Central memory CD8-positive, alpha-beta T cell (primary cell): ENCODE results near the gene MRPL46.
"Not testable (repeated sequence)": the region's sequence is repeated elsewhere in the genome, so short reads cannot be mapped to it uniquely, and the experiment has no call there.

Experiments used
- ATAC-seq: fragments of 150-1000 bp; cut with Tn5 transposase; replicated peaks from 2 replicates; pipeline ENCODE4 v1.10.0; 2022; ENCODE audit warnings: mild to moderate bottlenecking, moderate FRiP score, moderate number of reproducible peaks; ENCODE audit not compliant: poor library complexity, severe bottlenecking; ENCODE audit errors: extremely low read depth
- DNase-seq, 2 donors: peaks; one replicate each; pipeline ENCODE4 v3.0.0; 2021; ENCODE audit warnings: low spot score in 2 of 2
- H3K27ac Mint-ChIP-seq: one replicate; pipeline ENCODE4 v1.8.0; 2022; ENCODE audit warnings: low read depth, mild to moderate bottlenecking, moderate library complexity, mixed read lengths
- H3K27me3 Mint-ChIP-seq: one replicate; pipeline ENCODE4 v1.8.0; 2022; ENCODE audit warnings: mixed read lengths
- H3K36me3 Mint-ChIP-seq: one replicate; pipeline ENCODE4 v1.8.0; 2022; ENCODE audit warnings: mild to moderate bottlenecking, moderate library complexity, mixed read lengths; ENCODE audit not compliant: insufficient read depth
- H3K4me1 Mint-ChIP-seq: one replicate; pipeline ENCODE4 v1.8.0; 2022; ENCODE audit warnings: mixed read lengths
- H3K4me3 Mint-ChIP-seq: one replicate; pipeline ENCODE4 v1.8.0; 2022; ENCODE audit warnings: mild to moderate bottlenecking, moderate library complexity, mixed read lengths
- H3K9me3 Mint-ChIP-seq: one replicate; pipeline ENCODE4 v1.8.0; 2022; ENCODE audit warnings: mixed read lengths

MRPL46 gene

DNA sequence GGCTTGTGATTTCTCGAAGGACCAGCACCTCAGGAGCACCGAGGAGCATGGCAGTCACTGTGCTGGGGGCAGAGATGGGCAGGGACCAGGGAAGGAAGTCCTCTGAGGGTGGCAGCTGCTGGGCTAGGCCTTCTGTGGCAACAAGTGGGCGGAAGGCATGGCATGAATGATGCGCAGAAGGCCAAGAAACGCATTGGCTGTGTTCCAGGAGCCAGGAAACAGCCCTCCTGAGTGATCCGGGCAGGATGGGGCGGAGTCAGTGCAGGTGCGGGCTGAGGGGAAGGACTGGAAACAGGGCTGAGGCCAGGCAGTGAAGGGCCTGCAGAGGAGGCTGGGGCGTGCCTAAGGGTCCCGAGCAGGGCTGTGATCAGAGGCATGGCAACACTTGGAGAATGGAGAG, 24.0 kb upstream of the MRPL46 start:
- peaks cover 6% of the 10 kb centered on the region for H3K36me3 Mint-ChIP-seq
- H3K4me3 Mint-ChIP-seq, result no peak overlapping the region
- H3K27ac Mint-ChIP-seq, result no peak overlapping the region
- H3K27me3 Mint-ChIP-seq, result no peaks in the 10 kb centered on the region
- ATAC-seq, result no peak
- H3K4me1 Mint-ChIP-seq, result peaks cover 5% of the 10 kb centered on the region
- H3K9me3 Mint-ChIP-seq, result no peaks in the 10 kb centered on the region
- no peak for DNase-seq

DNA sequence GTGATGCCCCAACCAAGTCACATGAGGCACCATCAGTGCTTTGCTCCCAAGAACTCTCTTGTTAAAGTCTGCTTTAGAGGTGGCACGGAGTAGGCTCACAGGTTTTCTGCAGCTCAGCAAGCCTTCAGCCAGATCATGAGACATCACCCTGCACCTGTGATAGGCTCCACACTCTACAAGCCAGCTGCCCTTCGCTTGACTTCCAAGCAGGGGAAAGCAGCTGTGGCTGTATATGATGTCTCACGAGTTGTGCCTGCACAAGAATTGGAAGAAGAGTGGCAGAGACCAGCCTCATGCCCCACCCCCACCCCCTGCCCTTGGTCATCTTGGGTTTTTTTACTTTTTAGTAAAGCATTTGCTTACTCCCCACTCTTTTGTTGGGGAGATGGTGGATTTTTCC, 22.8 kb upstream of the MRPL46 start:
- Mint-ChIP-seq H3K27me3 (no peaks in the 10 kb centered on the region), H3K36me3 (peaks cover 4% of the 10 kb centered on the region), H3K4me1 (peaks cover 5% of the 10 kb centered on the region), H3K27ac (no peak overlapping the region), H3K9me3 (no peaks in the 10 kb centered on the region), H3K4me3 (no peak overlapping the region)
- ATAC-seq, result no peak
- no peak for DNase-seq

DNA sequence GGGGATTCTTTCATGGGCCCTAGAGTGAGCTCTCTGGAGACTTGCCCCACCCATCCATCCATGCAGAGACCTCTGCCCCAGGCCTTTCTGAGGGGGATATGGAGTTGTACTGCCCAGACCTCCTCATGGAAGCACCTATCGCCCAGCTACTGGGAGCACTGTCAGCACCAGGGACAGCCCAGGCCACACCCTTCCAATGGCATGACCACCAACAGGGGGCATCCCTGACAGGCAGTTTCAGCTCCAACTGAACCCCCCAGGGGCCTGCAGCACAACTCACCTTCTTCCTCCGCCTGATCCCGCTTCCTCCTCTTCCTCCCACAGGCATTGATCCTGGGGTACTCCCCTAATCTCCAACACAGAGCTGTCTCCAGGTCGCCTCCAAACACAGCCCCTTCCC, 22.1 kb upstream of the MRPL46 start:
- Mint-ChIP-seq H3K27ac (no peak overlapping the region), H3K4me3 (no peak overlapping the region), H3K36me3 (peaks cover 4% of the 10 kb centered on the region), H3K4me1 (peaks cover 5% of the 10 kb centered on the region), H3K27me3 (no peaks in the 10 kb centered on the region), H3K9me3 (no peaks in the 10 kb centered on the region)
- DNase-seq (no peak), ATAC-seq (no peak)

DNA sequence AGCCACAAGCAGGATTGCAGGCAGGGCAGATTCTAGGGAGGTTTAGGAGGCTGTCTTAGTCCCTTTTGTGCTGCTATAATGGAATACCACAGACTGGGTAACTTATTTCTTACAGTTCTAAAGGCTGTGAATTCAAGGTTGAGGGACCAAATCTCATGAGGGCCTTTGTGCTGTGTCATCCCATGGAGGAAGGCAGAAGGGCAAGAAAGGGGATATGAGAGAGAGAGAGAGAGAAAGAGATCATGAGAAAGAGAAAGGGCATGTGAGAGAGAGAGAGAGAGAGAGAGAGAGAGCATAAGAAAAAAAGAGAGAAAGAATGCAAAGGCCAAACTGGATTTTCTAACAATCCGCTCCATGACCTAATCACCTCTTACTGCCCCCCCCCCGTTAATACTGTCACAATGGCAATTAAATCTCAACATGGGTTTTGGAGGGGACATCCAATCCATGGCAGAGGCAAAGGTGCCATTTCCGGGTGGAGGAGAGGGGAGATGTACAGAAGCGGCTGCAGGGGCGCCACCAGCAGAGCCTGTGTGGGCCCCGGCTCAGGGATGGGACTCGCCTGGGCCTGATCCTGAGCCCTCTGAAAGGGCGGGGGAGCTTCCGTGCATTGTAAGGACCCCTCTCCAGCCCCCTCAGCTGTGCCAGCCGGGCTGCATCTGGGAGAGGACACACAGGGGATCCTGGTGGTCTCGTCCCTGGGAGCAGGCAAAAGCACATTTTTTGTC, 20.8 kb upstream of the MRPL46 start:
- H3K27ac Mint-ChIP-seq, result no peak overlapping the region
- DNase-seq, result no peak

DNA sequence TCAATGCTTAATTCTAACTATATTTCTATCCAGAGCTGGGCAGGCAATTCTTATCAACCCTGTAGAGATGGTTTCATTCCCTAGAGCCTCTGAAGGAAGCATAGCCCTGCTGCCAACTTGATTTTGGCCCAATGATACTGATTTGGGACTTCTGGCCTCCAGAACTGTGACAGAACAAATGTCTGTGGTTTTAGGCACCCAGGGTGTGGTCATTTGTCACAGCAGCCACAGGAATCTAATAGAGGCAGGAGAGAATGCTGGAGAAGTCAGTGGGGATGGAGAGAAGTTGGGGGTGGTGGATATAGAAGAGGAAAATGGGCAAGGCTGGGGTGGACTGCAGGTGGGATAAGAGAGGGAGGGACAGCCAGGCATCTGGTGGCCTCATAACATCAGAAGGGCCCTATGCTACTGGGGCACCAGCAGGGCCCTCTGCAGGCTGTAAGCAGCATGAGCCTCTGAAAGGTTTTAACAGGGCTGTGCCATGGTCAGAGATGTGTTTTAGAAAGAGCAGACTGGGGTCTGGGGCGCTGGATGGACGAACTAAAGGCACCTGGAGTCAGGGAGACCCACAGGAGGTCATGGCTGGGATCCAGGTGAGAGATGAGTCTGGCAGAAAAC, 20.1 kb upstream of the MRPL46 start:
- Mint-ChIP-seq H3K27me3 (no peaks in the 10 kb centered on the region), H3K36me3 (peaks cover 4% of the 10 kb centered on the region), H3K4me1 (peaks cover 5% of the 10 kb centered on the region), H3K4me3 (no peak overlapping the region), H3K27ac (no peak overlapping the region), H3K9me3 (no peaks in the 10 kb centered on the region)
- ATAC-seq, result no peak
- no peak for DNase-seq

More for the DNA sequence above, 20.8 kb upstream of the MRPL46 start:
- Mint-ChIP-seq H3K36me3 (peaks cover 4% of the 10 kb centered on the region), H3K4me3 (no peak overlapping the region), H3K27me3 (no peaks in the 10 kb centered on the region), H3K9me3 (no peaks in the 10 kb centered on the region), H3K4me1 (peaks cover 5% of the 10 kb centered on the region)
- no peak for ATAC-seq

DNA sequence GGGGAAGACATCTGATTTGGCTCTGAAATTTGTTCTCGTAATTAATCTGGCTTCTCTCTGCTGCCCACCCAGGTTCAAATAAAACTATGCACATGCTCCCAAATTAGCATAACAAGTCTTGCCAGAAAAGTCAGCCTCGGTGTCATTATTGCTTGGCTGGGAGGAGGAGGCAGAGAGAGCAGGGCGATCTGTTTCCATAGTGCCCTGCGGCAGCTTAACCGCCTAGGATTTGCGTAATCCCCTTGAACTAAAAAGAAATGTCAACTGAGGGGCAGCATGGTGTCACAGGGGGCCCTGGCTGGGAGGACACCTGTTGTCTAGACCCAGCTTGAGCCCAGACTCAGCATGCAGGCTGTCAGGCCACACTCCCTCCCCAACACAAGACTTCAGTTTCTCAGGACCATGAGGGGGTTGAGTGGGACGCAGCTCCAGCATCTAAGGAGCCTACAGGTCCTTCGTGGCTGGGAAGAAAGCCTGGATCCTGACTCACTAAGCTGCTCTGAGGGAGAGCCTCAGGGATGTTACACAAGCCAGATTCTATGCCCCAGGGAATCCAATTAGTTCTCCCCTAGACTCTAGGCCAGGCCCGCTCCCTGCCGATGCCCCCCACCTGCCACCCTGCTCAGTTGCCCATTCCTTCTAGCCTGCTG, 17.6 kb upstream of the MRPL46 start:
- H3K9me3 Mint-ChIP-seq, result no peaks in the 10 kb centered on the region
- H3K27me3 Mint-ChIP-seq, result no peaks in the 10 kb centered on the region
- H3K27ac Mint-ChIP-seq, result no peak overlapping the region
- H3K36me3 Mint-ChIP-seq, result peaks cover 3% of the 10 kb centered on the region
- DNase-seq (no peak), ATAC-seq (no peak)
- no peak overlapping the region for H3K4me3 Mint-ChIP-seq
- H3K4me1 Mint-ChIP-seq, result peaks cover 5% of the 10 kb centered on the region

DNA sequence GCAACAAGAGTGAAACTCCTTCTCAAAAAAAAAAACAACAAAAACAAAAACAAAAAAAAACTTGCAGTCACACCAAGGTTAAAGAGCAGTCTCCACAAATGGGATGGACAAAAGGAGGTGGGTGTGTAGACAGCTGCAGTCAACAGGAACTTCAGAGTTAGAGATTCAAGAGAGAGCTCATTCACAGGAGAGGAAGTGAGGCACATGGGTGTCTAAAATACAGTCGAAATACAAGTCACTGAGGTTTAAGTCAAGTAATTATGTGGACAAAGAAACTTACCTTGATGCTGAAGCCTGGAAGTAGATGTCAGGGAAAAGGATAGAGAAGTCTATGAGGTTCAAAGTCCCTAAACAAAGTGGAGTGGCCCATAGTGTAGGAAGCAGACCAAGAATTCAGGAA, 15.1 kb upstream of the MRPL46 start:
- DNase-seq (no peak), ATAC-seq (no peak)
- H3K4me1 Mint-ChIP-seq, result no peaks in the 10 kb centered on the region
- no peaks in the 10 kb centered on the region for H3K27me3 Mint-ChIP-seq
- no peak overlapping the region for H3K27ac Mint-ChIP-seq
- no peaks in the 10 kb centered on the region for H3K9me3 Mint-ChIP-seq
- H3K4me3 Mint-ChIP-seq, result no peak overlapping the region
- H3K36me3 Mint-ChIP-seq, result peaks cover 5% of the 10 kb centered on the region

DNA sequence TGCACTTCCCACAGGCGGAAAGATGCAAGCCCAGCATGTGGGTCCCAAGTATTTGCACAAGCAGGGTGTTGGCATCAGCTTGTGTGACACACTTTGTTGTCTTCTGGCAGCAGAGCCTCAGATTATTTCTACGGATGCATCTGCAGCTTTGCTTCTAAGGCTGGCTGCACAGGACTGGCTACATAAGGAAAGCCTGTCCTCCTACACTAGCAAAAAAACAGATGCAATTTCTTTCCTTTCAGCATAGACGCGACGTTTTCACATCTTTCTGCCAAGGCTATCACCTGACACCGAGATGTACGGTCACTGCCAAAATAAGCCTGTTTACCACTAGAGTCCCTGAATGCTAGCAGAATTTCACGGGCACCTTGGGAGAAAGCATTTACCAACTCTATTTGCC, 13.8 kb upstream of the MRPL46 start:
- no peaks in the 10 kb centered on the region for H3K27me3 Mint-ChIP-seq
- no peak for ATAC-seq
- H3K36me3 Mint-ChIP-seq, result peaks cover 9% of the 10 kb centered on the region

DNA sequence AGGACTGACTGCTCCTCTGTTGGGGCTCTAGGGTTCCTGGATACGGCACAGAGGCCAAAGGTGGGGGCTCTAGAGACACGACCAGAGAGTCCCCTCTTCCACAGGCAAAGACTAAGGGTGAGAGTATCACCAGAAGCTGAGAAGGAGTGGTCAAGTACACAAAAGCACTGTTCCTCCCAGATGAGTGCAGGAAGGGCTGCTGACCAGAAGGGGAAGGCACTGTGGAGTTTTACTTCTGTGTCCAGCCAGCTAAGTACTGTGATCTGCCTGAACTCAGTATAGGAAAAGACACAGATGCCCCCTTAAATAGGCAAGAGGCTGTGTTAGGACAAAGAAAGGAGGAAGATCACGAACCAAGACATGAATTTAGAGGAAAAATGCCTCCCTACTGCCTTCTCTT, 12.0 kb upstream of the MRPL46 start:
- Mint-ChIP-seq H3K9me3 (no peaks in the 10 kb centered on the region), H3K27me3 (no peaks in the 10 kb centered on the region), H3K27ac (no peak overlapping the region), H3K4me1 (no peaks in the 10 kb centered on the region), H3K36me3 (peaks cover 18% of the 10 kb centered on the region), H3K4me3 (no peak overlapping the region)
- DNase-seq, result no peak
- ATAC-seq, result no peak

More for the DNA sequence above, 13.8 kb upstream of the MRPL46 start:
- no peak overlapping the region for H3K4me3 Mint-ChIP-seq
- no peak for DNase-seq
- H3K4me1 Mint-ChIP-seq, result no peaks in the 10 kb centered on the region
- no peaks in the 10 kb centered on the region for H3K9me3 Mint-ChIP-seq
- H3K27ac Mint-ChIP-seq, result no peak overlapping the region

DNA sequence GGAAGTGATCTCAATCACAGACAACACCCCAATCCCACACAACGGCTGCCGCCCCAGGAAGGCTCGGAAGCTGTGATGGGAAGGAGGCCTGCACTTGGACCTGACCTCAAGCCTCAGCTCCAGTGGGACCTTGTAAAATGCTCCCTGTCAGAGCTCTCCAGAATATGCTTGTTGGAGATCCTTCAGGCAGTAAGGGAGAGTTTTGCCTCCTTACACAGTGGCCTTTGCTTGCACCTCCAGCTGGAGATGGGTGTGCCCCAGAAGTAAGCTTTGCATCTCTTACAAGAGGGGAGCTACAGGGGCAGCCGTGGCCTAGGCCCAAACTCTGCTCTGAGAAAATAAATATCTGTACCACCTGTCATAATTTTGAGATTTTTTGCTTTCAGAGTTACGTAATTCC, 10.7 kb upstream of the MRPL46 start:
- H3K27me3 Mint-ChIP-seq, result no peaks in the 10 kb centered on the region
- peaks cover 22% of the 10 kb centered on the region for H3K36me3 Mint-ChIP-seq
- no peak overlapping the region for H3K4me3 Mint-ChIP-seq
- H3K4me1 Mint-ChIP-seq, result no peaks in the 10 kb centered on the region
- H3K27ac Mint-ChIP-seq, result no peak overlapping the region
- no peak for ATAC-seq
- DNase-seq, result no peak
- no peaks in the 10 kb centered on the region for H3K9me3 Mint-ChIP-seq

DNA sequence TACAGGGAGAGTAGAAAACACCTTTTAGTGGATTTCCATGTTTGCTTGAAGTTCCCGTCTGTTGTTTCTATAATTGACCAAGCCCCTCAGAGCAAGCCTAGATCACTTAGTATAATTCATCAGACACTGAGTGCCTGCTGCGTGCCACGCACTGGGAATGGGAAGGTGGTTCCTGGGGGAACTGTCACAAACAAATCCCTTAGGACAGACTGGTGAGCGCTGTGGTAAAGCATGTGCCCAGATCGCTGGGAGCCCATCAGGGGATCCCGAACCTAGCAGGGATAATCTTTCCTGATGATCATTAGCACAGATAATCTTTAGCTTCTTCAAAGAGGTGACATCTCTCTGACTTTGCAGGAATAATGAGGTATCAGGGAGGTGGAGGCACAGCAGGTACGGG, 9.9 kb upstream of the MRPL46 start:
- no peak overlapping the region for H3K4me3 Mint-ChIP-seq
- H3K27ac Mint-ChIP-seq, result no peak overlapping the region
- no peak for ATAC-seq
- DNase-seq, result no peak
- H3K36me3 Mint-ChIP-seq, result peaks cover 22% of the 10 kb centered on the region
- H3K4me1 Mint-ChIP-seq, result no peaks in the 10 kb centered on the region
- H3K9me3 Mint-ChIP-seq, result no peaks in the 10 kb centered on the region
- H3K27me3 Mint-ChIP-seq, result no peaks in the 10 kb centered on the region

DNA sequence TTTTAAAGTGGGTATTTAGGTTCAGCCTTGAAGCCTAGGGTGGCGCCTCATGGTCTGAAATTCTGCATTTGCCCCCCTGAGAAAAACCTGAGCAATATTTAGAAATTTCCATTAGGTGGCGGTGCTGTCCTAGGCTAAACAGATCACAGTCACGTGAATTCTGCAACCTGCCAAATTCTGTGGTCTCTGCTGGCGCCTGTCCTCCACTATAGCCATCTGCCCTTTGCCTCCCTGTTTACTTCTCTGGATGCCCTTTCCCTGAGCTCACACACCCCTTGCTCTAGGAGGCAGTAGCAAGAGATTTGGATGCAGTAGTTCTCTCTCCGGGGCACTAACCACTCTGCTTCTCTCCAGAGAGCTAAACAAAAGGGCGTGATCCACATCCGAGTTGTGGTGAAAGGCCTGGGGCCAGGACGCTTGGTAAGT, 9.5 kb upstream of the MRPL46 start:
- Mint-ChIP-seq H3K4me3 (no peak overlapping the region), H3K9me3 (no peaks in the 10 kb centered on the region), H3K4me1 (no peaks in the 10 kb centered on the region), H3K36me3 (peaks cover 22% of the 10 kb centered on the region), H3K27me3 (no peaks in the 10 kb centered on the region), H3K27ac (no peak overlapping the region)
- no peak for ATAC-seq
- DNase-seq, result no peak

DNA sequence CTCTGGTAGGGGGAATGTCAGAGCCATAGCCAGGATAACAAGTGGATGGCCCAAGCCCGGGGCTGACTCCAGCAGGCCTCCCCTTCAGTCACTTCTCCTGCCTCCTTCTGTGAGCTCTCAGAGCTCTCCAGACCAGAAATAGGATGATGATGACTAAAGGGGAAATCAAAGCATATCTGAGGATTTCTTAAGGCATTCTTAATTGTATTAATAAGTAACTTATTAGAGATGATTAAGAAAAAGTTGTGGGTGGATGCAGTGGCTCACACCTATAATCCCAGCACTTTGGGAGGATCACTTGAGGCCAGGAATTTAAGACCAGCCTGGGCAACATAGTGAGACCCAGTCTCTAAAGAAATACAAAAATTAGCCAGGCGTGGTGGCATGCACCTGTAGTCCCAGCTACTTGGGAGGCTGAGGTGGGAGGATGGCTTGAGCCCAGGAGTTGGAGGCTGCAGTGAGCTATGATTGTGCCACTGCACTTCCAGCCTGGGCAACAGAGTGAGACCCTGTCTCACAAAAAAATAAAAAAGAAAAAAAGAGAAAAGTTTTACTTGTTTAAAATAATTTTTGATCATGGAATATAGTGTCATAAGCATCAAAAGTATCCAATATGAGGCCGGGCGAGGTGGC, 6.6 kb upstream of the MRPL46 start:
- not testable (repeated sequence) for DNase-seq, ATAC-seq, H3K4me3 Mint-ChIP-seq, H3K27ac Mint-ChIP-seq, H3K27me3 Mint-ChIP-seq, H3K9me3 Mint-ChIP-seq, H3K4me1 Mint-ChIP-seq
- H3K36me3 Mint-ChIP-seq, result peaks cover 22% of the 10 kb centered on the region
